DOHH2 (cell line): ENCODE measurements around the gene ABCG1.

ENCODE experiments used
- EZH2phosphoT487 ChIP-seq: fragments of 200-600 bp; sonication (generic); IDR thresholded peaks from 2 replicates; pipeline ENCODE4 v1.6.1; 2017; ENCODE audit warnings: borderline replicate concordance, mild to moderate bottlenecking, antibody characterized with exemption, low read length, moderate library complexity, mixed read lengths
- TF ChIP-seq, protein P1 (sequence below): fragments of 200-600 bp; sonication (generic); IDR thresholded peaks from one replicate; pipeline ENCODE4 v1.5.1; 2014; ENCODE audit warnings: antibody characterized with exemption, mild to moderate bottlenecking, low read depth, low read length; ENCODE audit not compliant: poor library complexity, severe bottlenecking

DNA sequence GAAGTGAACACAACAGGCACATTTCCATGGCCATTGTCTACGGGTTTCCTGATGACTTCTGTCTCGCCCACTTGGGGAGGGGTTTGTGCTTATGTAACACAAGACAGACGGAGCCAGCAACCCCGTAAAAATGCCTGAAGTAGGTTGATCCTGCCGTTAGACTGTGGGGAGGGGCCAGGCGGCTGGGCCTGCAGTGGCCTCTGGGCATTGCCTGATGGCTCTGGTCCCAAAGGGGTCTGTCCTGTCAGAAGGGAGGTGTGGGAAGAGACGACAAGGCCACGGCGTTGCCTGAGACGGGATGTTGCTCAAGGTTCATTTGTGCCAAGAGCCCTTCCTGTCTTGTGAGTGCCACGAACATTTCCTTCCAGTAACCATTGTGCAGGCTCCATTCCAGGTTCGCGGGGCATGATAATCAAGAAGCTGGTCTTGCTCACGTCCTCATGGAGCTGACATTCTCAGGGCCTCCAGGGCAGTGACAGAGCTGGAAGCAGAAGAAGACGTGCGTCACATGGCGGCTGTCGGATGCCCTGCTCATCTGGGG lies 44.7 kb downstream of the ABCG1 start:
- TF ChIP-seq, protein P1, sequence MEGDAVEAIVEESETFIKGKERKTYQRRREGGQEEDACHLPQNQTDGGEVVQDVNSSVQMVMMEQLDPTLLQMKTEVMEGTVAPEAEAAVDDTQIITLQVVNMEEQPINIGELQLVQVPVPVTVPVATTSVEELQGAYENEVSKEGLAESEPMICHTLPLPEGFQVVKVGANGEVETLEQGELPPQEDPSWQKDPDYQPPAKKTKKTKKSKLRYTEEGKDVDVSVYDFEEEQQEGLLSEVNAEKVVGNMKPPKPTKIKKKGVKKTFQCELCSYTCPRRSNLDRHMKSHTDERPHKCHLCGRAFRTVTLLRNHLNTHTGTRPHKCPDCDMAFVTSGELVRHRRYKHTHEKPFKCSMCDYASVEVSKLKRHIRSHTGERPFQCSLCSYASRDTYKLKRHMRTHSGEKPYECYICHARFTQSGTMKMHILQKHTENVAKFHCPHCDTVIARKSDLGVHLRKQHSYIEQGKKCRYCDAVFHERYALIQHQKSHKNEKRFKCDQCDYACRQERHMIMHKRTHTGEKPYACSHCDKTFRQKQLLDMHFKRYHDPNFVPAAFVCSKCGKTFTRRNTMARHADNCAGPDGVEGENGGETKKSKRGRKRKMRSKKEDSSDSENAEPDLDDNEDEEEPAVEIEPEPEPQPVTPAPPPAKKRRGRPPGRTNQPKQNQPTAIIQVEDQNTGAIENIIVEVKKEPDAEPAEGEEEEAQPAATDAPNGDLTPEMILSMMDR, result no peak
- TF ChIP-seq EZH2phosphoT487, result no peak
